MM.1S (cell line): ENCODE data around the gene SLC30A5.

ENCODE experiments used
- EZH2 ChIP-seq: fragments of 300-600 bp; sonication (generic); optimal IDR thresholded peaks from 2 replicates; pipeline ENCODE3; 2017; ENCODE audit warnings: low read depth, mild to moderate bottlenecking, antibody characterized with exemption, low read length, mixed read lengths
- EZH2phosphoT487 ChIP-seq: fragments of 300-600 bp; sonication (generic); IDR thresholded peaks from 2 replicates; pipeline ENCODE4 v1.6.1; 2018; ENCODE audit warnings: antibody characterized with exemption, low read length
- TF ChIP-seq, protein P1 (sequence below): fragments of 300-600 bp; sonication (generic); IDR thresholded peaks from 2 replicates; pipeline ENCODE4 v1.5.1; 2016; ENCODE audit warnings: antibody characterized with exemption, low read length, mixed read lengths

DNA sequence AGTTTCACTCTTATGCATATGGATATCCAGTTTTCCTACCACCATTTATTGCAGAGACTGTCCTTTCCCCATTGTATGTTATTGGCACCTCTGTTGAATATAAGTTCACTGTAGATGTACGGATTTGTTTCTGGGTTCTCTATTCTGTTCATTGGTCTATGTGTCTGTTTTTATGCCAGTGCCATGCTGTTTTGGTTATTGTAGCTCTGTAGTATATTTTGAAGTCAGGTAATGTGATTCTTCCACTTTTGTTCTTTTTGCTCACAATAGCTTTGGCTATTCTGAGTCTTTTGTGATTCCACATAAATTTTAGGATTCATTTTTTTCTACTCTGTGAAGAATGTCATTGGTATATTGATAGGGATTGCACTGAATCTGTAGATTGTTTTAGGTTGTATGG is 47.0 kb downstream of the SLC30A5 start:
- TF ChIP-seq, protein P1, sequence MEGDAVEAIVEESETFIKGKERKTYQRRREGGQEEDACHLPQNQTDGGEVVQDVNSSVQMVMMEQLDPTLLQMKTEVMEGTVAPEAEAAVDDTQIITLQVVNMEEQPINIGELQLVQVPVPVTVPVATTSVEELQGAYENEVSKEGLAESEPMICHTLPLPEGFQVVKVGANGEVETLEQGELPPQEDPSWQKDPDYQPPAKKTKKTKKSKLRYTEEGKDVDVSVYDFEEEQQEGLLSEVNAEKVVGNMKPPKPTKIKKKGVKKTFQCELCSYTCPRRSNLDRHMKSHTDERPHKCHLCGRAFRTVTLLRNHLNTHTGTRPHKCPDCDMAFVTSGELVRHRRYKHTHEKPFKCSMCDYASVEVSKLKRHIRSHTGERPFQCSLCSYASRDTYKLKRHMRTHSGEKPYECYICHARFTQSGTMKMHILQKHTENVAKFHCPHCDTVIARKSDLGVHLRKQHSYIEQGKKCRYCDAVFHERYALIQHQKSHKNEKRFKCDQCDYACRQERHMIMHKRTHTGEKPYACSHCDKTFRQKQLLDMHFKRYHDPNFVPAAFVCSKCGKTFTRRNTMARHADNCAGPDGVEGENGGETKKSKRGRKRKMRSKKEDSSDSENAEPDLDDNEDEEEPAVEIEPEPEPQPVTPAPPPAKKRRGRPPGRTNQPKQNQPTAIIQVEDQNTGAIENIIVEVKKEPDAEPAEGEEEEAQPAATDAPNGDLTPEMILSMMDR: no peak
- TF ChIP-seq EZH2: no peak
- TF ChIP-seq EZH2phosphoT487: no peak
